Activated CD8-positive, alpha-beta memory T cell treated with anti-CD3 and anti-CD28 coated beads, Interleukin-2, amount 50 U/mL, for 1 hour (primary cell): ENCODE results near the gene TTLL5.
A peak's percentile ranks its signal among the peaks of the same experiment; 100 is the strongest.

Source experiments
- DNase-seq: peaks from one replicate; pipeline ENCODE4 v3.0.0-alpha.2; 2020; ENCODE audit errors: extremely low read depth

TTLL5 gene

GRCh38 chr14:75960231-75960630, 299.2 kb downstream of the TTLL5 start:
- DNase-seq, result no peak

GRCh38 chr14:75961662-75962061, 300.6 kb downstream of the TTLL5 start:
- DNase-seq, result no peak

GRCh38 chr14:75967866-75968265, 306.8 kb downstream of the TTLL5 start:
- DNase-seq, result no peak

GRCh38 chr14:75968456-75968855, 307.4 kb downstream of the TTLL5 start:
- no peak for DNase-seq

GRCh38 chr14:75969126-75969525, 308.1 kb downstream of the TTLL5 start:
- no peak for DNase-seq

- DNase-seq, result no peak
Measured at GRCh38 chr14:75969891-75970290, 308.8 kb downstream of the TTLL5 start.

- no peak for DNase-seq
Measured at GRCh38 chr14:75970989-75971388, 309.9 kb downstream of the TTLL5 start.

- DNase-seq, result no peak
Measured at GRCh38 chr14:75971509-75971908, 310.5 kb downstream of the TTLL5 start.

GRCh38 chr14:75972801-75973421, 311.9 kb downstream of the TTLL5 start:
- no peak for DNase-seq

- no peak for DNase-seq
Measured at GRCh38 chr14:75976826-75977581, 316.0 kb downstream of the TTLL5 start.

GRCh38 chr14:75977582-75977943, 316.5 kb downstream of the TTLL5 start:
- no peak for DNase-seq

GRCh38 chr14:75978249-75978731, 317.2 kb downstream of the TTLL5 start:
- DNase-seq, result no peak

- DNase-seq, result no peak
Measured at GRCh38 chr14:75979071-75979571, 318.1 kb downstream of the TTLL5 start.

GRCh38 chr14:75979648-75980565, 318.9 kb downstream of the TTLL5 start:
- DNase-seq, result no peak

GRCh38 chr14:75980856-75981255, 319.8 kb downstream of the TTLL5 start:
- DNase-seq, result no peak

GRCh38 chr14:75981426-75982265, 320.6 kb downstream of the TTLL5 start, which contains the start of gene TGFB3:
TGFB3 (minus strand) TSS chr14:75981995; CDS start chr14:75980893, 1,102 bp downstream.
- peak; percentile 21 for DNase-seq

- DNase-seq, result peak; percentile 45
Measured at GRCh38 chr14:75982266-75983018, 321.4 kb downstream of the TTLL5 start.

GRCh38 chr14:75983019-75983358, 321.9 kb downstream of the TTLL5 start:
- no peak for DNase-seq

GRCh38 chr14:75984674-75985073, 323.6 kb downstream of the TTLL5 start:
- no peak for DNase-seq
